Esophagus muscularis mucosa (tissue), 3 donors: Measurements from ENCODE around the gene HDAC4.

Experiments
- CTCF ChIP-seq, 3 experiments: fragments of 200-600 bp in 2 of 3; fragments of 450-650 bp in 1 of 3; sonication (generic) in 2 of 3; IDR thresholded peaks; one replicate each; pipeline ENCODE4 v1.5.1; 2017 to 2019; ENCODE audit warnings: antibody characterized with exemption in 3 of 3, mild to moderate bottlenecking in 2 of 3, moderate library complexity in 1 of 3
- POLR2A ChIP-seq: fragments of 450-650 bp; IDR thresholded peaks from one replicate; pipeline ENCODE4 v1.6.1; 2017; ENCODE audit warnings: antibody characterized with exemption, moderate library complexity, mild to moderate bottlenecking, low read depth
- POLR2AphosphoS5 ChIP-seq, 2 donors: sonication (generic); formaldehyde crosslinking; IDR thresholded peaks; one replicate each; pipeline ENCODE4 v1.6.1; 2017; ENCODE audit warnings: antibody characterized with exemption in 2 of 2

DNA sequence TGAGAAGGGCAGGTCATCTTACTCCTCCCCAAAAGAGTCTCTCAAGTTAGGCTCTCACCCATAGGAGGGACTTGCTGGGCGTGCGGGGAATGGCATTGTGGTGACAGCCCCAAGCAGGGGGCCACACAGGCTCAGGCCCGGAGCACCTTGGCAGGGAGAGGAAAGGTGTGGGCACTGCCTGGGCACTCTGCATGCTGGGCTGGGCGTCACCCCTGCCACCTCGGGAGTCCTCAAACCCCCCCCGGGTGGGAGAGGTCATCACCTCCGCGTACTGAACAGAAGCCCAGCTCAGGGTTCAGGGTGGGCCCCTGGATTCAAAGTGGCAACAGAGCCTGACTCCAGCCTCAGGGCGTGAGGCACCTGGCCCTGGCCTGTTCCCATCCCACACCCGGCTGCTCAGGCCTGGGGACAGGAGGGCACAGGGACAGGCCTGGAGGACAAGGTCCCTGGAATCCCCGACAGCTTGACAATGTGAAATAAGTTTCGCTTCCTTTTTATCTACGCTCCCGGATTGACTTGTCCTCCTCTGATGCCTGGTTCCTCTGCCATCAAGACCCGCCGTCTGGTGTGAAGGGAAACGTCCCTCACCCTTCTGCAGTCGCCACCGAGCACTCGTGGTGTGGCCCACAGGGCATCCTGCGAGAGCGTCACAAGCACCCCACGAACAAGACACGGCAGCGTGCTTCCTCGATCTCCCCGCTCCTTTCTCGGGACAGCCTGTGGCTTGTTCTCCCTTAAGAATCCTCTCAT, 97.8 kb downstream of the HDAC4 start:
- TF ChIP-seq CTCF (IDR thresholded peaks at IDR 0.05) (no peak), POLR2A (no peak), POLR2AphosphoS5 (IDR thresholded peaks at IDR 0.05) (no peak)
